Erythroblast (primary cell): ENCODE results near the gene CYREN.

ENCODE experiments used
- GATA1 ChIP-seq: IDR thresholded peaks from 2 replicates; pipeline ENCODE4 v1.6.1; 2011; ENCODE audit warnings: low read depth, mild to moderate bottlenecking, control low read depth, low read length, moderate library complexity
- POLR2A ChIP-seq: IDR thresholded peaks from 2 replicates; pipeline ENCODE4 v1.6.1; 2011; ENCODE audit warnings: mild to moderate bottlenecking, low read length

DNA sequence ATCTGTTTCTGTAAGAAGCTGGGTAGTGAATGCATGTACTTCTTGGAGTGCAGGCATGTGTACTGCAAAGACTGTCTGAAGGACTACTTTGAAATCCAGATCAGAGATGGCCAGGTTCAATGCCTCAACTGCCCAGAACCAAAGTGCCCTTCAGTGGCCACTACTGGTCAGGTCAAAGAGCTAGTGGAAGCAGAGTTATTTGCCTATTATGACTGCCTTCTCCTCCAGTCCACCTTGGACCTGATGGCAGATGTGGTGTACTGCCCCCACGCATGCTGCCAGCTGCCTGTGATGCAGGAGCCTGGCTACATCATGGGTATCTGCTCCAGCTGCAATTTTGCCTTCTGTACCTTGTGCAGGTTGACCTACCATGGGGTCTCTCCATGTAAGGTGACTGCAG lies 41.6 kb downstream of the CYREN start:
- TF ChIP-seq POLR2A: no peak
- TF ChIP-seq GATA1: no peak
